ENCODE measurements around the gene FOXF2.

DNA sequence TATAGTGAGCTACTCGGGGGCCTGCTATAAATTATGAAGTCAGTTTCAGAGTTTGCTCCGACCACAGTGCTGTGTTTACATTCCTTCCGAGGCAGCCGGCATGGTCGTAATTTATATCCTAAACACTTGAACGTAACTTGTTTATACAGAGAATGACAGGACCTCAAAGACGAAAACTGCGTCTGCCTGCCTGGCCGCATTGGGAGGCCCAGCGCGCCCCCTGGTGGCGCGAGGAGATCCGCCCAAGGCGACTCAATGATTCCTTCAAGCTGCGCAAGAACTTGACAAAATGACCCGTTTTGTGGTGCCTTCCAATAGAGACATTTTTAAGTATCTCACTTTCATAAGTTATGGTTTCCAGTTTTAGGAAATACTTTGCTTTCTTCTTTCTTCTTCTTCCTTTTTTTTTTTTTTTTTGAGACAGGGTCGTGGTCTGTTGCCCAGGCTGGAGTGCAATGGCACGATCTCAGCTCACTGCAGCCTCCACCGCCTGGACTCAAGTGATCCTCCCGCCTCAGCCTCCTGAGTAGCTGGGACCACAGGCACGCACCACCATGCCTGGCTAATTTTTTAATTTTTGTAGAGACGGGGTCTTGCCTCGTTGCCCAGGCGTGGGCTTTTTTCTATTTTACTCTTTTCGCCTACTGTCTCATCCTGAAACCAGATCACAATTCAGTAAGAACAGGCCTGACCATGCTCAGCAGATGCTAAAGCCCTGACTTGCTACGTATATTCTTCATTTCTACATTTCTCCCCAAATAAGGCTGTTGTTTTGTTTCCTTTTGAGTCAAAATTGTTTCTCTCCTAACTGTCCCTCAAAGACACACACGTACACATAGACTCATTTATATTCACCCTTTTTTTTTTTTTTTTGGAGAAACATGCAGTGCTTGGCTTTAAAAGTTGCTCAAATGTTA lies 7.8 kb downstream of the FOXF2 start:
- TF ChIP-seq POLR2A (IDR thresholded peaks at IDR 0.05; ENCODE audit: low read depth, low read length) (no peak), POLR2AphosphoS5 (IDR thresholded peaks at IDR 0.05; ENCODE audit: low read depth, low read length) (no peak)

All from GM12892 (cell line).